Measurements from ENCODE around the gene CARD9.
"Not testable (repeated sequence)": the region's sequence is repeated elsewhere in the genome, so short reads cannot be mapped to it uniquely, and the experiment has no call there.

The CARD9 gene

GRCh38 chr9:136409557-136410455 lies 36.3 kb upstream of the CARD9 start:
- peak overlapping the region; percentile 54 for H3K4ac ChIP-seq (ENCODE audit: low read length)
- peaks cover 25% of the 10 kb centered on the region for H3K79me1 ChIP-seq (ENCODE audit: low read depth, low read length)
- peak overlapping the region; percentile 89 for H3K9ac ChIP-seq (ENCODE audit: low read depth, low read length, poor library complexity)
- WGBS, 2 donors (ENCODE audit: extremely low coverage in 2 of 2, insufficient read length in 2 of 2, insufficient replicate concordance in 1 of 2): no CpG with 5 or more reads among the region's 71 CpGs
- H2AFZ ChIP-seq (ENCODE audit: low read length): peak overlapping the region; percentile 77
- peak overlapping the region; percentile 47 for H3K14ac ChIP-seq (ENCODE audit: low read length)
- peaks cover 0 to 3% of the 10 kb centered on the region in 2 donors for H3K9me3 ChIP-seq (replicated peaks in 1 of 2; ENCODE audit: control insufficient read depth in 2 of 2, insufficient read depth in 1 of 2, low read depth in 1 of 2, low read length in 2 of 2)
- H2BK120ac ChIP-seq (ENCODE audit: low read depth, low read length): peak overlapping the region; percentile 81
- no peak overlapping the region for H2BK12ac ChIP-seq (ENCODE audit: low read length)
- peak overlapping the region; percentile 95 for H2AK5ac ChIP-seq (ENCODE audit: low read depth, low read length)
- H3K18ac ChIP-seq (ENCODE audit: low read length): peak overlapping the region; percentile 90
- H2BK15ac ChIP-seq (ENCODE audit: low read length): no peak overlapping the region
- peak overlapping the region; percentile 99 for H3K4me2 ChIP-seq (ENCODE audit: insufficient read depth, low read length, poor library complexity, severe bottlenecking)
- H4K91ac ChIP-seq (ENCODE audit: low read depth, low read length, poor library complexity): no peak overlapping the region
- H3K27ac ChIP-seq (replicated peaks; ENCODE audit: low read length): no peak overlapping the region
- no peak overlapping the region for H4K8ac ChIP-seq (ENCODE audit: low read depth, low read length)
- peak overlapping the region; percentile 69 to 96 for H3K4me3 ChIP-seq (ENCODE audit: low read length in 2 of 2)
- H3K36me3 ChIP-seq (replicated peaks in 1 of 2; ENCODE audit: control insufficient read depth in 2 of 2, insufficient read depth in 2 of 2, low read length in 2 of 2): peaks cover 34 to 68% of the 10 kb centered on the region in 2 donors
- H3K4me1 ChIP-seq (ENCODE audit: control insufficient read depth in 2 of 2, insufficient read depth in 1 of 2, low read depth in 1 of 2, low read length in 2 of 2): peaks cover 15 to 16% of the 10 kb centered on the region in 2 donors
- no peaks in the 10 kb centered on the region for H3K27me3 ChIP-seq (ENCODE audit: control insufficient read depth in 3 of 3, insufficient read depth in 3 of 3, low read depth in 1 of 3, low read length in 3 of 3)
- DNase-seq (ENCODE audit: low spot score): no peak
- peak overlapping the region; percentile 97 for H2BK5ac ChIP-seq (ENCODE audit: low read length)
- peak overlapping the region; percentile 90 for H3K23ac ChIP-seq (ENCODE audit: low read depth, low read length, poor library complexity)

- H3K18ac ChIP-seq (ENCODE audit: low read length): no peak overlapping the region
- H2AK5ac ChIP-seq (ENCODE audit: low read depth, low read length): no peak overlapping the region
- peaks cover 0 to under 1% of the 10 kb centered on the region in 2 donors for H3K9me3 ChIP-seq (replicated peaks in 1 of 2; ENCODE audit: control insufficient read depth in 2 of 2, insufficient read depth in 1 of 2, low read depth in 1 of 2, low read length in 2 of 2)
- no peak overlapping the region for H2BK120ac ChIP-seq (ENCODE audit: low read depth, low read length)
- no peak overlapping the region for H3K4ac ChIP-seq (ENCODE audit: low read length)
- peaks cover 25% of the 10 kb centered on the region for H3K79me1 ChIP-seq (ENCODE audit: low read depth, low read length)
- no CpG with 5 or more reads among the region's 7 CpGs for WGBS, 2 donors (ENCODE audit: extremely low coverage in 2 of 2, insufficient read length in 2 of 2, insufficient replicate concordance in 1 of 2)
- peaks cover 15 to 16% of the 10 kb centered on the region in 2 donors for H3K4me1 ChIP-seq (ENCODE audit: control insufficient read depth in 2 of 2, insufficient read depth in 1 of 2, low read depth in 1 of 2, low read length in 2 of 2)
- DNase-seq (ENCODE audit: low spot score): no peak
- no peak overlapping the region for H4K8ac ChIP-seq (ENCODE audit: low read depth, low read length)
- no peak overlapping the region for H3K23ac ChIP-seq (ENCODE audit: low read depth, low read length, poor library complexity)
- no peak overlapping the region for H3K4me2 ChIP-seq (ENCODE audit: insufficient read depth, low read length, poor library complexity, severe bottlenecking)
- no peak overlapping the region for H2AFZ ChIP-seq (ENCODE audit: low read length)
- no peak overlapping the region for H3K27ac ChIP-seq (replicated peaks; ENCODE audit: low read length)
- H3K14ac ChIP-seq (ENCODE audit: low read length): no peak overlapping the region
- H3K27me3 ChIP-seq (ENCODE audit: control insufficient read depth in 3 of 3, insufficient read depth in 3 of 3, low read depth in 1 of 3, low read length in 3 of 3): no peaks in the 10 kb centered on the region
- H3K36me3 ChIP-seq (replicated peaks in 1 of 2; ENCODE audit: control insufficient read depth in 2 of 2, insufficient read depth in 2 of 2, low read length in 2 of 2): peaks cover 31 to 64% of the 10 kb centered on the region in 2 donors
- H2BK15ac ChIP-seq (ENCODE audit: low read length): no peak overlapping the region
- H2BK5ac ChIP-seq (ENCODE audit: low read length): no peak overlapping the region
- H2BK12ac ChIP-seq (ENCODE audit: low read length): no peak overlapping the region
- H3K4me3 ChIP-seq (ENCODE audit: low read length in 2 of 2): no peak overlapping the region
- no peak overlapping the region for H3K9ac ChIP-seq (ENCODE audit: low read depth, low read length, poor library complexity)
- no peak overlapping the region for H4K91ac ChIP-seq (ENCODE audit: low read depth, low read length, poor library complexity)
These were observed 34.4 kb upstream of the CARD9 start for GRCh38 chr9:136407911-136408310.

GRCh38 chr9:136407061-136407460 lies 33.6 kb upstream of the CARD9 start:
- Histone ChIP-seq H3K36me3 (replicated peaks in 1 of 2; ENCODE audit: control insufficient read depth in 2 of 2, insufficient read depth in 2 of 2, low read length in 2 of 2) (peaks cover 34 to 63% of the 10 kb centered on the region in 2 donors), H3K4me1 (ENCODE audit: control insufficient read depth in 2 of 2, insufficient read depth in 1 of 2, low read depth in 1 of 2, low read length in 2 of 2) (peaks cover 16% of the 10 kb centered on the region in 2 donors), H3K79me1 (ENCODE audit: low read depth, low read length) (peaks cover 25% of the 10 kb centered on the region)
- not testable (repeated sequence) for H3K4me2 ChIP-seq (ENCODE audit: insufficient read depth, low read length, poor library complexity, severe bottlenecking); H3K4me3 ChIP-seq (ENCODE audit: low read length in 2 of 2); H3K9ac ChIP-seq (ENCODE audit: low read depth, low read length, poor library complexity); H3K18ac ChIP-seq (ENCODE audit: low read length); H2AK5ac ChIP-seq (ENCODE audit: low read depth, low read length); H3K9me3 ChIP-seq (replicated peaks in 1 of 2; ENCODE audit: control insufficient read depth in 2 of 2, insufficient read depth in 1 of 2, low read depth in 1 of 2, low read length in 2 of 2); H2BK12ac ChIP-seq (ENCODE audit: low read length); H4K8ac ChIP-seq (ENCODE audit: low read depth, low read length); H2AFZ ChIP-seq (ENCODE audit: low read length); H2BK5ac ChIP-seq (ENCODE audit: low read length); H4K91ac ChIP-seq (ENCODE audit: low read depth, low read length, poor library complexity); H3K27ac ChIP-seq (replicated peaks; ENCODE audit: low read length); H3K27me3 ChIP-seq (ENCODE audit: control insufficient read depth in 3 of 3, insufficient read depth in 3 of 3, low read depth in 1 of 3, low read length in 3 of 3); H3K14ac ChIP-seq (ENCODE audit: low read length); DNase-seq (ENCODE audit: low spot score); H3K23ac ChIP-seq (ENCODE audit: low read depth, low read length, poor library complexity); H2BK15ac ChIP-seq (ENCODE audit: low read length); H2BK120ac ChIP-seq (ENCODE audit: low read depth, low read length); H3K4ac ChIP-seq (ENCODE audit: low read length)
- no CpG with 5 or more reads among the region's 28 CpGs for WGBS, 2 donors (ENCODE audit: extremely low coverage in 2 of 2, insufficient read length in 2 of 2, insufficient replicate concordance in 1 of 2)

- H3K4me2 ChIP-seq (ENCODE audit: insufficient read depth, low read length, poor library complexity, severe bottlenecking); H2AFZ ChIP-seq (ENCODE audit: low read length); H3K4me1 ChIP-seq (ENCODE audit: control insufficient read depth in 2 of 2, insufficient read depth in 1 of 2, low read depth in 1 of 2, low read length in 2 of 2); H3K14ac ChIP-seq (ENCODE audit: low read length); H2BK5ac ChIP-seq (ENCODE audit: low read length); H3K4me3 ChIP-seq (ENCODE audit: low read length in 2 of 2); H3K27ac ChIP-seq (replicated peaks; ENCODE audit: low read length); DNase-seq (ENCODE audit: low spot score); H4K91ac ChIP-seq (ENCODE audit: low read depth, low read length, poor library complexity); H3K23ac ChIP-seq (ENCODE audit: low read depth, low read length, poor library complexity); H2BK120ac ChIP-seq (ENCODE audit: low read depth, low read length); H2BK15ac ChIP-seq (ENCODE audit: low read length); H3K27me3 ChIP-seq (ENCODE audit: control insufficient read depth in 3 of 3, insufficient read depth in 3 of 3, low read depth in 1 of 3, low read length in 3 of 3); H3K9me3 ChIP-seq (replicated peaks in 1 of 2; ENCODE audit: control insufficient read depth in 2 of 2, insufficient read depth in 1 of 2, low read depth in 1 of 2, low read length in 2 of 2); H3K18ac ChIP-seq (ENCODE audit: low read length); H2AK5ac ChIP-seq (ENCODE audit: low read depth, low read length); H3K9ac ChIP-seq (ENCODE audit: low read depth, low read length, poor library complexity); H2BK12ac ChIP-seq (ENCODE audit: low read length); H3K4ac ChIP-seq (ENCODE audit: low read length); H4K8ac ChIP-seq (ENCODE audit: low read depth, low read length): not testable (repeated sequence)
- Histone ChIP-seq H3K36me3 (replicated peaks in 1 of 2; ENCODE audit: control insufficient read depth in 2 of 2, insufficient read depth in 2 of 2, low read length in 2 of 2) (peaks cover 41 to 64% of the 10 kb centered on the region in 2 donors), H3K79me1 (ENCODE audit: low read depth, low read length) (peaks cover 15% of the 10 kb centered on the region)
- no CpG with 5 or more reads among the region's 10 CpGs for WGBS, 2 donors (ENCODE audit: extremely low coverage in 2 of 2, insufficient read length in 2 of 2, insufficient replicate concordance in 1 of 2)
These were observed 32.4 kb upstream of the CARD9 start for GRCh38 chr9:136405904-136406303.
